GM10266 (cell line): ENCODE results near the gene TERB2.
"Not testable (repeated sequence)": the region's sequence is repeated elsewhere in the genome, so short reads cannot be mapped to it uniquely, and the experiment has no call there.

ENCODE experiments used
- DNase-seq: peaks from one replicate; pipeline ENCODE4 v3.0.0; 2012; ENCODE audit errors: extremely low spot score
- TF ChIP-seq, protein P1 (sequence below): IDR thresholded peaks from 2 replicates; pipeline ENCODE4 v1.5.1; 2012; ENCODE audit warnings: mild to moderate bottlenecking, low read depth; ENCODE audit not compliant: control insufficient read depth, insufficient read depth; ENCODE audit errors: missing control alignments

TERB2 gene

DNA sequence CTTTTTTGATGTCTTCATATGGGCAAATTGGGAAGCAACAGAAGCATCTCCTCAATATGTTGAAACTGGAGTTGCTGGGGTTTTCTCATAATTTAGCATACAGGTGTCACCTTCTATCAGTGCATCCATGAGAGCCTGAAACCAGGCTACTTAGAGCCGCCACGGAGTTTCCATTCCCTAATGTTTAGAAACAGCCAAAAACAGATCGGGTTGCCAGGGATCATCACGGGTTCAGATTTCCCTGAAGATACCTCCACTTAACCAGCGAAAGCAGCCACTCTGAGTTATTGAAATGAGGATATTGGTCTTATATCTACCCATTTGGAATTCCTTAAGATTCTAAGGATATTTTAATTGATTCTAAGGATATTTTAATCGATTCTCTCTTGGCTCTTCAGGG is 14.5 kb downstream of the TERB2 start:
- DNase-seq = no peak
- TF ChIP-seq, protein P1, sequence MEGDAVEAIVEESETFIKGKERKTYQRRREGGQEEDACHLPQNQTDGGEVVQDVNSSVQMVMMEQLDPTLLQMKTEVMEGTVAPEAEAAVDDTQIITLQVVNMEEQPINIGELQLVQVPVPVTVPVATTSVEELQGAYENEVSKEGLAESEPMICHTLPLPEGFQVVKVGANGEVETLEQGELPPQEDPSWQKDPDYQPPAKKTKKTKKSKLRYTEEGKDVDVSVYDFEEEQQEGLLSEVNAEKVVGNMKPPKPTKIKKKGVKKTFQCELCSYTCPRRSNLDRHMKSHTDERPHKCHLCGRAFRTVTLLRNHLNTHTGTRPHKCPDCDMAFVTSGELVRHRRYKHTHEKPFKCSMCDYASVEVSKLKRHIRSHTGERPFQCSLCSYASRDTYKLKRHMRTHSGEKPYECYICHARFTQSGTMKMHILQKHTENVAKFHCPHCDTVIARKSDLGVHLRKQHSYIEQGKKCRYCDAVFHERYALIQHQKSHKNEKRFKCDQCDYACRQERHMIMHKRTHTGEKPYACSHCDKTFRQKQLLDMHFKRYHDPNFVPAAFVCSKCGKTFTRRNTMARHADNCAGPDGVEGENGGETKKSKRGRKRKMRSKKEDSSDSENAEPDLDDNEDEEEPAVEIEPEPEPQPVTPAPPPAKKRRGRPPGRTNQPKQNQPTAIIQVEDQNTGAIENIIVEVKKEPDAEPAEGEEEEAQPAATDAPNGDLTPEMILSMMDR = no peak

DNA sequence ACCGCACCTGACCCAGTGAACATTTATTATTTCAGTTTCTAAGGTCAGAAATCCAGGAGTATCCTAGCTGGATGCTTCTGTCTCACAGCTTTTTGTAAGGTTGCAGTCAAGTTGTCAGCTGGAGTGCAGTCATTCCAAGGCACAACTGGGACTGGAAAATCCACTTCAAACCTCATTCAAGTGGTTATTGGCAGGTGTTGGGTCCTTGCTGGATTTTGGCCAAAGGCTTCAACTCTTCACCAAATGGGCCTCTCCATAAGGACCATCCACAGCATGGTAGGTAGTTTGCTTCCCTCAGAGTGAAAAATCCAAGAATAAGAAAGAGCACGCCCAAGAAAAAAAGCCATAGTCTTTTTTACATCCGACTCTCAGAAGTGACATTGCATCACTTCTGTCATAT is 19.7 kb downstream of the TERB2 start:
- not testable (repeated sequence) for DNase-seq

DNA sequence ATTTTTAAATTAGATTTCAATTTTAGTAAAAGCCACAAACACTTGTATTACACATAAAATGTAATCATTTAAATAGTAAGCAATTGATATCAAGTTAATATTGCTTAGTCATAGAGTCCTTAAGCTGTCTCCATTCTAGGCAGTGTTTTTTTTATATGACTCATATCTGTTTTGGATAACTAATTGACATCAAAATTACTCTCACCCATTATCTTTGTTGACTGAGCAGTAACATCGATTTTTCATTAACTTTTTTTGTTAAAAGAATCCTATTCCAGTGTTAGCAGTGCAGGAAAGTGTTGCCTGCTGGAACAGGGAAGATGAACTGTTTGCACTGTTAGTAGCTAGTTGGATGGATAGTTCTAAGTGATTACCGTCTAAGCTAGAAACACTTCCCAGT is 21.3 kb downstream of the TERB2 start:
- not testable (repeated sequence) for DNase-seq

DNA sequence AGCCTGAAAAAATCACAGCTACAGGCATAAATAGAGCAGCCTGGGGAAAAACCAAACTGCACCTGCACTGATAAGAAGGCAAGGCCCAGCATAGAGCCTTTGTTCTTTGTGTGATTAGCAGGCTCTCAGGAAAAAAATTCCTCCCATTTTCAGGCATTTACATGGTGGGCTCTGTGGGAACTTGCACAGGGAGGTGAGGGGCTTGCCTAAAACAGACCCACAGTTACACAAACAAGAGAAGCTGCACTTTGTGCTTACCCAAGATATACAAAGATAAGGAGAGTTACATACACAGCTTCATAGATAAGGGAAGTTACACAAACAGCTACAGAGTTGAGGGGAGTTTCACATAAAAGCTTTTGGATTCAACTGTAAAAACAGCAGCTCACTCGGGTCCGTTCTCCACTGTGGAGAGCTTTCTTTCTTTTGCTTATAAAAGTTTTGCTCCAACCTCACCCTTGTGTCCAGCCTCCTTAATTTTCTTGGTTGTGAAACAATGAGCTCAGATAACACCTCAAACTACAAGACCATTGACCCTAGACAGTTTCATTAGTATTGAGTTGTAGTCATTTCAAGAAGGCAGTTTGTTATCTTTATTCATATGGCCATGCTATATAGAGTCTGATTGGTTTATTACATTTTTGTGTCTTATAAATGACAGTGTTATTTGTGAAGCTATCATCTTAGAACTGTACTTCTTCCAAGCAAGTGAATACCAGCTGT is 23.3 kb downstream of the TERB2 start:
- not testable (repeated sequence) for DNase-seq

DNA sequence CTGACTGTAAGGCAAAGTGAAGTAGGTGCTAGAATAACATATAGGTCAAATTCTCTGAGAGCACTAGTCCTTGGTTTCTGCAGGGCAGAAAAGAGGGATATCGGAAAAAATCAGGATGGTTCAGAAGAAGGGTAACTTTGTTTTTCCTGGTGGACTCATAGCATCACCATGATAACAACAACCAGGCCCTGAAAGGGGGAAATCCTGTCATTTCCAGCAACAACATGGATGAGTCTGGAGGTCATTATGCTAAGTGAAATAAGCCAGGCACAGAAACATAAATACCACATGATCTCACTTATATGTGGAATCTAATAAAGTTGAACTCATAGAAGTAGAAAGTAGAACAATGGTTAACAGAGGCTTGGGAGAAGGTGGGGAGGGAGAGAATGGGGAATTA is 27.7 kb downstream of the TERB2 start:
- not testable (repeated sequence) for DNase-seq

DNA sequence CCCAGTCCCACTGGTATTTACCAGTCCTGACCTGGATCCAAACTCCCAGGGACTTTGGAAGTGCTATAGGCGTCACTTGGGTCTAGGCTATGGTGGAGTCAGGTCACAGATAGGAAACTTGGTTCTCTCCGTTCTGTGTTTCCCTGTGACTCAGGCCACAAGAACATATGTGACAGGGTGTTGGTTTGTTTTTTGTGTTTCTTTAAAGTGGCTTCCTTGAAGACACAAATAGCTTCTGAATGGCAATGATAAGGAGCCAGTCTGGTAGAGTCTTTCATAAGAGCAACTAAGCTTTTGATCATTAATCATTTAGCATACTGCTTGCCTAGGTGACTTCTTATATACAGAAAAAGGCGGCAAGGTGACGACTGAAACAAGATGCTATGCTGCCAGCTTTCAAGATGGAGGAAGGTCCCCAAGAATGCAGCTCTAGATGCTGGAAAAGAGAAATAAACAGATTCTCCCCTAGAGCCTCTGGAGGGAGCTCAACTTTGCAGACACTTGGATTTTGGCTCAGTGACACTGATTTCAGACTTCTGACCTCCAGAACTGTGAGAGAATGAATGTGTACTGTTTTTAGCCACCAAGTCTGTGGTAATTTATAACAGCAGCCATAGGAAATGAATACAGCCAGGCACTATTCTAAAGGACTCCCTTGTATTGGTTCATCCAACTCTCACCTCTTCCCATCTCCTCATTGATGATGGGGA is 30.0 kb downstream of the TERB2 start:
- DNase-seq = not testable (repeated sequence)

DNA sequence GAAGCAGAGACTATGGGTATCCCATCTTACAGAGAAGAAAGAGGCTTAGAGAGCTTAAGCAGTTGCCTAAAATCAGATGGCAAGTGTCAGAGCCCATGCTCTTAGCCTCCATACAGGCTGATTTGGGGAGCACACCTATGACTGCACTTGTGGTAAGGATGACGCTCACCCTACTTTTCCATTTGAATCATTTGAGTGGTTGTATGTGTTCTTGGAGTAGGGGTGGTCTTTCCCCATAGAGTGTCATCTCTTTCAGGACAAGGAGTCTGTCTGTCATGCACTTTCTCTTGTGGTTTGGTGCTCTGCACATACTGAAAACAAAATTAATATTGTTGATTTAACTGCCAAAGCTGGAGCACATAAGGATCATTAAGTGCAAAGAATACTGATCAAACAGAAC is 31.2 kb downstream of the TERB2 start:
- not testable (repeated sequence) for DNase-seq

DNA sequence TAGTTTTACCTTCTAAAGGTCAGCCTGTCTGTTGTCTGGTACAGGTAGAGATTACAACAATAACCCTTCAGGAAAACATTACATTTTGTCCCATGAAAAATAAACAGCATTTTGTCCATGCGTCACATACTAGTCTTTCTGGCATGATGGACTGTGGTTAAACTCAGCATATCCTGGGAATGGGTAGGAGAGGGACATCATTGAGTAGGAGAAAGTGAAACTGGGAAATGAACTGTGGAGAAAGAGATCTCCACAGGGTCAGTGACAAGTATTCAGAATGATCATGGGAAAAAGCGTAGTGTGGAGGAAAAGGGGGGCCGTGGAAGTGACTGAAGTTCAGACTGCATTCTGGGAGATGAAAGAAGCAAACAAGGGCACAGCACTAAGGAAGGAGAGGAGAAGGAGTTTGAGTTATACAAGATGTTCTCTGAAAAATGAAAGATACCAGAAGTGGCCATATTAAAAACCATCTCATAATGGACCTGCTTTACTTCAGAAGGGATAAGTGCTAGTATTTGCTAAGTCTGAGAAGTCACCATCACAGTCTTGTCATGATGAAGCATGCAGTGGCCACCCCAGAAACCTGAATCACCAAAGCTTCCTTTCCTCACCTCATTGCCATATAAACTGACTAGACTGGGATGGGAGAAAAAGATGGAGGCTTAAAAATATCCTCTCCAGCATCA is 31.8 kb downstream of the TERB2 start:
- not testable (repeated sequence) for DNase-seq

DNA sequence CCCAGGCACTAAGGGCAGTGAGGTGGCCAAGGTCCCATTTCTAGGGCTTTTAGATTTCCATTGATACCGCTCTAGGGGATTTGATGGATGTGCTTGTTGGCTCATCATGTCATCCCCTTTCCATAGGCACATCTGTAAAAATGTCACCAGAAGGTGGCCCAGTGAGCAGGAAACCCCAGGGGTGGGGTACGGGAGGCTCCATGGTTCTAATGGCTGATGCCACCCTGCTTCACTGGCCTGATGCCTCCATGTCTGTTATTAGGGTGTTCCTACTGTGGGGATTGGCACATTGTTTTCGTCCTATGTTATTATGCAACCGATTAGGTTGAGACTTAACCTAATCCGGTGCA is 32.4 kb downstream of the TERB2 start:
- not testable (repeated sequence) for DNase-seq

DNA sequence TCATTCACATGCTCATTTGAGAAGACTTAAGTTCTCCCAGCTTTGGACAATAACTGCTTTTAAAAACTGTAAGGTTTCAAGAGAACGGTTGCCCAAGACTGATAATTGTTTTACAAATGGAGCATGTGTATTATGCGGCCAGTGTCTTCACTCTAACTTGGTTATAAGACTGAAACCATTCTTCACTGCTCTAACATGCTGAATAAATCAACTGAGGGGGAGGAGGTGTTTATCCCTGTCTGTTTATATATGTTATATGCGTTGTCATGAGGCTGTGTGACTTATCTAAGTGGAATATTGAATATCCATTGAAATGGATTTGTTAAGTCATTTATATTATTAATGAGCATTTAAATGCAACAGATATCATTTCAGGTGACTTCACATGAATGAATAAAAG is 41.1 kb downstream of the TERB2 start:
- not testable (repeated sequence) for DNase-seq

DNA sequence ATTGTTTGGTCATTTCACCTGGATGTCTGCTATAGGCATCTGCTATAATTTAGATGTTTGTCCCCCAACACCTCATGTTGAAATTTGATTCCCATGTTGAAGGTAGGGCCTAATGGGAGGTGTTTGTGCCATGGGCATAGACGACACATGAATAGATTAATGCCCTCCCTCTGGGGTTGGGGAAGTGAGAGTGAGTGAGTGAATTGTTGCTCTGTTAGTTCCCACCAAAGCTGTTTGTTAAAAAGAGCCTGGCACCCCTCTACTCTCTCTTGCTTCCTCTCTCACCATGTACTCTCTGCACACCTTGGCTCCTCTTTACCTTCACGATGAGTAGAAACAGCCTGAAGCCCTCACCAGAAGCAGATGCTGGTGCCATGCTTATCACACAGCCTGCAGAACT is 42.6 kb downstream of the TERB2 start:
- TF ChIP-seq, protein P1 = no peak
- DNase-seq = no peak

DNA sequence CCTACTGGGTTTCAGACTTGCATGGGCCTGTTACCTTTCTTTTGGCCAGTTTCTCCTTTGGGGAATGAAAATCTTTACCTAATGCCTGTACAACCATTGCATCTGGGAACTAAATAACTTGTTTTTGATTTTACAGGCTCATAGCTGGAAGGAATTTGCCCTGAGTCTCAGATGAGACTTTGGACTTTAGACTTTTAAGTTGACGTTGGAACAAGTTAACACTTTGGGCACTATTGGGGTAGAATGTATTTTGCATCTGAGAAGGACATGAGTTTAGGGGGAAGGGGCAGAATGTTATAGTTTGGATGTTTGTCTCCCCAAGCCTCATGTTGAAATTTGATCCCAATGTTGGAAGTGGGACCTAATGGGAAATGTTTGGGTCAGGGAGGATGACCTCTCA is 44.7 kb downstream of the TERB2 start:
- not testable (repeated sequence) for DNase-seq

DNA sequence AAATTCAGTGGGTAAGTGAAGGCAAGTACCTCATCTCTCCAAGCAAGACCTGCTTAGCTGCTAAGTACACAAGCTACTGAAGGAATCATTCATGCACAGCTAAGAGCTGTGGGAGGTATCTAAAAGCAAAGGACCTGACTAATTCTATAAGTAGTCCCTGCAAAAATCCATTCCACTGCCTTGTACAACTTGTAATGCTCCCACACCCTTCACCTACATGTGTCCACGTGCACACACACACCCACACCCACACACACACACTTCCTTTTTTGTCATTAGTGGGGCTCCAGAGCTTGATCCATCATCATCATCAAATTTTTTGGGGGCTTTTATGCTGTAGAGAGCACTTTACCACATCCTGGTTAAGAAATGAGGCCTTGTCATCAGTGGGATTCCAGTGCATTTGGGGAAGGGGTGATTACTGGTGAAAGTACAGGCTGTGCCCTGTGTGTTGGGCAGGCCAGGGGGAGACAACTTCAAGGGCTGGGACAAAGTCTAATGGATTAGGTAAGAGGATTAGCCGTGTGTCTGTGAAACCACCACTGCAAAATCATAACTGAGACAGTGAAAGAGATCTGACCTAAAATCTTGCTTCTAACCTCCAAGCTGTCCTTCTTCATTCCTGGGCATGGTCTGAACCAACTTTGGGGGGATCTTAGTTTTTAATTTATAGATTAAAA is 47.4 kb downstream of the TERB2 start:
- DNase-seq = peak; percentile 42

DNA sequence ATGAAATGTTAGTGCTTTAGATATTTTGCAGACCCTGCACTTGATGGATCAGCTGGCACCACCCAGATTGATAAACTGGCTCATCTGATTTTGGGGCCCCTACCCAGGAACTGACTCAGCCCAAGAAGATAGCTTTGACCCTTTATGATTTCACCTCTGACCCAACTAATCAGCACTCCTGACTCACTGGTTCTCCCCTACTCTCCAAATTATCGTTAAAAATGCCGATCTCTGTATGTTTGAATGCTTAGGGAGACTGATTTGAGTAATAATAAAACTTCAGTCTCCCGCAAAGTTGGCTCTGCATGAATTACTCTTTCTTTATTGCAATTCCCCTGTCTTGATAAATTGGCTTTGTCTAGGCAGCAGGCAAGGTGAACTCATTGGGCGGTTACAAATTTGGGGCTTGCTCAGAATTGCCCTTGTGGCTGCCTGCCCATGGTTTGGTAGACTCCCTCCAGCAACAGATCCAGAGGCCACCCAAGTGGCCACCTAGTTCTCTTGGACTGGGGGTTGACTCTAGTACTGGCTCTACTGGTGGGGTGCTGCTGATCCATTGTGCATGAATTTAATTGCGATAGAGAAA is 48.2 kb downstream of the TERB2 start:
- DNase-seq = not testable (repeated sequence)
